HepG2 (cell line): ENCODE measurements around the gene CHMP6. TPM values are rescaled to one million over a fixed set of nuclear protein-coding genes. Genes with fewer than 3 reads are reported as not detected.

Experiments used
- ATAC-seq: fragments of 200-7000 bp; cut with Tn5 transposase; 3 replicates; pipeline ENCODE4 v1.9.1; 2020; ENCODE audit warnings: mild to moderate bottlenecking, moderate library complexity
- BruUV-seq: library from RNA; stranded (reverse); fragments of 400-500 nt; replicated peaks from 2 replicates; lab custom pipeline; 2021; lab: Mats Ljungman, UMichigan
- CTCF ChIA-PET: fragments of 300-600 bp; formaldehyde crosslinking; extraction: SDS; loops from one replicate; lab custom pipeline; 2021; ENCODE audit warnings: low total read pairs, inconsistent platforms, low intra/inter-chr PET ratio; lab: Yijun Ruan, JAX
- POLR2A ChIA-PET: fragments of 350-600 bp; sonication (Branson Sonifier 250); formaldehyde crosslinking; loops from one replicate; lab custom pipeline; 2020; ENCODE audit warnings: antibody characterized with exemption, inconsistent platforms; lab: Yijun Ruan, JAX
- DNase-seq: peaks from one replicate; pipeline ENCODE4 v3.0.0-alpha.2; 2015; ENCODE audit warnings: low spot score
- FAIRE-seq: peaks from 3 replicates; lab custom pipeline; 2011; peaks lifted over from hg19 to GRCh38; lab: Jason Lieb, UNC
- H2AFZ ChIP-seq: one replicate; pipeline ENCODE4 v1.6.1; 2011; ENCODE audit warnings: low read length, inconsistent platforms
- H3K27ac ChIP-seq: fragments of 300-600 bp; 3 replicates; pipeline ENCODE4 v1.8.0; 2011; ENCODE audit warnings: mixed run types, mild to moderate bottlenecking, mixed read lengths, low read length, inconsistent platforms; ENCODE audit not compliant: insufficient read depth; ENCODE audit errors: extremely low read length
- H3K27me3 ChIP-seq, 2 experiments: fragments of 200-600 bp in 1 of 2; 2 replicates in 1 of 2; 3 replicates in 1 of 2; pipeline versions ENCODE4 v1.6.0 to v1.8.0; 2011; ENCODE audit warnings: low read length in 2 of 2, mild to moderate bottlenecking in 2 of 2, moderate library complexity in 2 of 2, inconsistent platforms in 1 of 2; ENCODE audit not compliant: insufficient read depth in 2 of 2, control insufficient read depth in 1 of 2
- H3K36me3 ChIP-seq, 2 experiments: fragments of 200-600 bp in 1 of 2; replicated peaks in 1 of 2; 2 replicates in 1 of 2; 3 replicates in 1 of 2; pipeline versions ENCODE4 v1.5.1 to v1.8.0; 2011; ENCODE audit warnings: low read length in 2 of 2, inconsistent platforms in 1 of 2; ENCODE audit not compliant: insufficient read depth in 2 of 2, control insufficient read depth in 1 of 2
- H3K4me1 ChIP-seq: 2 replicates; pipeline ENCODE4 v1.5.1; 2012; ENCODE audit warnings: low read length, inconsistent platforms; ENCODE audit not compliant: insufficient read depth
- H3K4me2 ChIP-seq: 2 replicates; pipeline ENCODE4 v1.6.0; 2011; ENCODE audit warnings: low read depth, low read length, inconsistent platforms
- H3K4me3 ChIP-seq, 3 experiments: fragments of 200-600 bp in 1 of 3; sonication (generic), shearing (Covaris generic) in 1 of 3; replicated peaks in 1 of 3; 2 replicates each; pipeline ENCODE4 v1.5.1; 2011 to 2016; ENCODE audit warnings: low read length in 3 of 3, inconsistent platforms in 2 of 3, low read depth in 2 of 3, mild to moderate bottlenecking in 2 of 3, control low read depth in 1 of 3, mixed read lengths in 1 of 3; ENCODE audit not compliant: insufficient read depth in 1 of 3
- H3K79me2 ChIP-seq: one replicate; pipeline ENCODE4 v1.6.1; 2011; ENCODE audit warnings: low read length, inconsistent platforms; ENCODE audit not compliant: insufficient read depth
- H3K9ac ChIP-seq: 2 replicates; pipeline ENCODE4 v1.6.0; 2011; ENCODE audit warnings: mild to moderate bottlenecking, low read depth, low read length, inconsistent platforms; ENCODE audit not compliant: insufficient read depth
- H3K9me3 ChIP-seq: 2 replicates; pipeline ENCODE4 v1.5.1; 2012; ENCODE audit warnings: mild to moderate bottlenecking, low read length
- H4K20me1 ChIP-seq: 2 replicates; pipeline ENCODE4 v1.6.0; 2011; ENCODE audit warnings: inconsistent platforms, mild to moderate bottlenecking, low read length, moderate library complexity; ENCODE audit not compliant: insufficient read depth
- ERF ChIP-seq: IDR thresholded peaks from 2 replicates; pipeline ENCODE4 v1.6.1; 2018; ENCODE audit warnings: missing biosample characterization, missing genetic modification reagents
- FOXP1 ChIP-seq, 2 experiments: fragments of 450-650 bp in 1 of 2; IDR thresholded peaks; 2 replicates each; pipeline ENCODE4 v1.6.1; 2017 to 2018; ENCODE audit warnings: antibody characterized with exemption in 1 of 2
- FOXP4 ChIP-seq: sonication (generic); formaldehyde crosslinking; IDR thresholded peaks from 2 replicates; pipeline ENCODE4 v1.4.0; 2020; ENCODE audit warnings: missing genetic modification reagents
- GRHL1 ChIP-seq: sonication (generic); formaldehyde crosslinking; conservative IDR thresholded peaks from 2 replicates; pipeline ENCODE4 v1.8.0; 2022; ENCODE audit warnings: missing genetic modification reagents
- IRF1 ChIP-seq: sonication (generic); formaldehyde crosslinking; IDR thresholded peaks from 2 replicates; pipeline ENCODE4 v1.4.0; 2020; ENCODE audit warnings: low read depth, mild to moderate bottlenecking, missing genetic modification reagents
- IRX3 ChIP-seq: sonication (generic); formaldehyde crosslinking; IDR thresholded peaks from 2 replicates; pipeline ENCODE4 v1.8.1; 2023; ENCODE audit warnings: mild to moderate bottlenecking, low read depth, missing genetic modification reagents, borderline replicate concordance
- SKIL ChIP-seq: sonication (generic); formaldehyde crosslinking; IDR thresholded peaks from 2 replicates; pipeline ENCODE4 v1.8.0; 2022; ENCODE audit warnings: missing genetic modification reagents, mild to moderate bottlenecking, moderate library complexity, borderline replicate concordance
- ZBTB25 ChIP-seq: IDR thresholded peaks from 2 replicates; pipeline ENCODE4 v1.6.1; 2018; ENCODE audit warnings: missing genetic modification reagents
- ZMAT3 ChIP-seq: sonication (generic); formaldehyde crosslinking; conservative IDR thresholded peaks from 2 replicates; pipeline ENCODE4 v1.7.0; 2021; ENCODE audit warnings: missing genetic modification reagents
- ZNF326 ChIP-seq: sonication (generic); formaldehyde crosslinking; IDR thresholded peaks from 2 replicates; pipeline ENCODE4 v1.4.0; 2020; ENCODE audit warnings: missing genetic modification reagents, borderline replicate concordance
- ZNF709 ChIP-seq: sonication (generic); formaldehyde crosslinking; IDR thresholded peaks from 2 replicates; pipeline ENCODE4 v1.5.0; 2020; ENCODE audit warnings: mild to moderate bottlenecking, missing genetic modification reagents
- ZNF788 ChIP-seq: sonication (generic); formaldehyde crosslinking; IDR thresholded peaks from 2 replicates; pipeline ENCODE4 v1.5.0; 2020; ENCODE audit warnings: mild to moderate bottlenecking, missing genetic modification reagents, borderline replicate concordance
- ZXDC ChIP-seq: sonication (generic); formaldehyde crosslinking; IDR thresholded peaks from 2 replicates; pipeline ENCODE4 v1.5.0; 2020; ENCODE audit warnings: mild to moderate bottlenecking, missing genetic modification reagents
- WGBS: methylation state at CpG from one replicate; pipeline ENCODE4 v1.1.6; 2017; ENCODE audit warnings: low lambda C conversion rate; 5-methylcytosine and 5-hydroxymethylcytosine counted together
- in situ Hi-C: cut with HindIII; loops from 2 replicates; pipeline ENCODE4 v1.10.0; 2017; ENCODE audit warnings: low pct_unique_long_range_greater_than_20kb; ENCODE audit not compliant: extremely low pct_ligation_motif_present
- intact Hi-C: fragments of 100-400 bp; cut with micrococcal nuclease; formaldehyde crosslinking; loops from one replicate; pipeline ENCODE4 v1.10.0; 2022; ENCODE audit not compliant: unreplicated experiment
- polyA plus RNA-seq, 8 experiments: library from polyadenylated mRNA; depleted of rRNA in 3 of 8; stranded (reverse) in 7 of 8; unstranded in 1 of 8; fragments of >200 nt; fragmentation: Illumina TruSeq in 4 of 8; extraction: Trizol in 4 of 8; gene quantifications; 2 replicates each; pipeline versions ENCODE4 v1.2.1 to v1.2.3, GENCODE V29; 2011 to 2016; ENCODE audit warnings: low read depth in 4 of 8, missing spikeins in 1 of 8, mixed read lengths in 1 of 8; ENCODE audit not compliant: insufficient read depth in 1 of 8
- total RNA-seq, 5 experiments: library from RNA; depleted of rRNA; stranded (reverse); fragments of >200 nt; fragmentation: Illumina TruSeq; extraction: Trizol; gene quantifications; 2 replicates each; pipeline ENCODE4 v1.2.3, GENCODE V29; 2016; ENCODE audit warnings: low read depth in 1 of 5

Gene CHMP6
- total and polyA plus RNA-seq, 2 of the 13 experiments (the other 11 are each of a cell fraction or from before 2014, with no cell fraction given) = 11.1 to 24.2 TPM

- Histone ChIP-seq H3K4me3 (no peak overlapping the region), H3K27ac (no peak overlapping the region), H3K79me2 (no peaks in the 10 kb centered on the region), H3K36me3 (no peaks in the 10 kb centered on the region), H3K4me1 (peaks cover 34% of the 10 kb centered on the region), H3K4me2 (no peak overlapping the region)
- intact Hi-C loops = no loop called here
- CTCF ChIA-PET = no interaction called here
- WGBS = 57% methylated on average over 11 of the region's 11 CpGs
- TF ChIP-seq GRHL1 (CRISPR knock-in tag) = no peak
- no peak for TF ChIP-seq ZNF326
- no peak for TF ChIP-seq SKIL (CRISPR knock-in tag)
- no peak for TF ChIP-seq IRF1 (CRISPR knock-in tag)
- TF ChIP-seq FOXP1 (IDR thresholded peaks at IDR 0.05) = no peak
- TF ChIP-seq FOXP1 (CRISPR knock-in tag; IDR thresholded peaks at IDR 0.05) = no peak
- no peak for TF ChIP-seq FOXP4
- TF ChIP-seq ZNF788 (CRISPR knock-in tag) = no peak
- no peak for TF ChIP-seq ZMAT3 (CRISPR knock-in tag)
- no peak for TF ChIP-seq ZXDC (CRISPR knock-in tag)
- TF ChIP-seq IRX3 (CRISPR knock-in tag) = no peak
- TF ChIP-seq ZNF709 (CRISPR knock-in tag) = no peak
- no peak for TF ChIP-seq ZBTB25
- no peak for TF ChIP-seq ERF (CRISPR knock-in tag)
- TF ChIP-seq, all 625 proteins: peak for 0
- DNase-seq (no peak), ATAC-seq (no peak), FAIRE-seq (no peak)
- BruUV-seq = no TSS peak
- in situ Hi-C loops = no loop called here
- H3K27me3 ChIP-seq = peaks cover 8 to 70% of the 10 kb centered on the region in 2 experiments; a peak in 4 of 5 replicates
- POLR2A ChIA-PET = interaction anchor here (1.4 kb wide), 1 partner anchor 21 kb away, joined by 3 read pairs; no protein-coding TSS in a partner anchor
- H3K9me3 ChIP-seq = peaks cover 9% of the 10 kb centered on the region
- H3K9ac ChIP-seq = no peak overlapping the region
- H2AFZ ChIP-seq = no peak overlapping the region
- H4K20me1 ChIP-seq = no peaks in the 10 kb centered on the region
Measured at GRCh38 chr17:81008140-81008539, 16.5 kb downstream of the CHMP6 start.
